Ectodermal cell (in vitro differentiated cells): Measurements from ENCODE around the gene EEPD1.

Experiments used
- H3K27ac ChIP-seq: 2 replicates; pipeline ENCODE4 v1.7.0; 2013; ENCODE audit warnings: mild to moderate bottlenecking, low read depth, low read length; ENCODE audit not compliant: insufficient read depth, poor library complexity, severe bottlenecking
- H3K27me3 ChIP-seq: 2 replicates; pipeline ENCODE4 v1.7.0; 2013; ENCODE audit warnings: mild to moderate bottlenecking, low read length; ENCODE audit not compliant: insufficient read depth, control insufficient read depth, poor library complexity, severe bottlenecking
- H3K36me3 ChIP-seq: one replicate; pipeline ENCODE4 v1.7.0; 2013; ENCODE audit warnings: low read length; ENCODE audit not compliant: control insufficient read depth, insufficient read depth
- H3K4me1 ChIP-seq: one replicate; pipeline ENCODE4 v1.7.0; 2013; ENCODE audit warnings: low read length; ENCODE audit not compliant: control insufficient read depth, insufficient read depth
- H3K4me3 ChIP-seq: 2 replicates; pipeline ENCODE4 v1.7.0; 2013; ENCODE audit warnings: low read depth, low read length, control low read depth; ENCODE audit not compliant: insufficient read depth
- H3K9me3 ChIP-seq: 2 replicates; pipeline ENCODE4 v1.7.0; 2013; ENCODE audit warnings: mild to moderate bottlenecking, low read length, moderate library complexity; ENCODE audit not compliant: control insufficient read depth
- WGBS, 2 experiments: methylation state at CpG; one replicate each; pipeline ENCODE4 v1.1.7; 2013; ENCODE audit warnings: missing lambda C conversion rate in 2 of 2; 5-methylcytosine and 5-hydroxymethylcytosine counted together

Gene EEPD1

GRCh38 chr7:36215457-36215765, 62.4 kb downstream of the EEPD1 start:
- H3K27ac ChIP-seq = no peak overlapping the region
- 54 to 63% methylated on average over 2 of the region's 2 CpGs for WGBS, 2 experiments
- no peaks in the 10 kb centered on the region for H3K9me3 ChIP-seq

GRCh38 chr7:36216063-36216684, 63.1 kb downstream of the EEPD1 start:
- H3K36me3 ChIP-seq = no peaks in the 10 kb centered on the region
- no peaks in the 10 kb centered on the region for H3K27me3 ChIP-seq
- no peaks in the 10 kb centered on the region for H3K9me3 ChIP-seq
- peaks cover 11% of the 10 kb centered on the region for H3K4me1 ChIP-seq
- WGBS, 2 experiments = 87 to 96% methylated on average over 2 to 3 of the region's 4 CpGs
- H3K27ac ChIP-seq = no peak overlapping the region
- no peak overlapping the region for H3K4me3 ChIP-seq

More at GRCh38 chr7:36215457-36215765, 62.4 kb downstream of the EEPD1 start:
- peaks cover 11% of the 10 kb centered on the region for H3K4me1 ChIP-seq
- no peak overlapping the region for H3K4me3 ChIP-seq
- H3K36me3 ChIP-seq = no peaks in the 10 kb centered on the region
- no peaks in the 10 kb centered on the region for H3K27me3 ChIP-seq

GRCh38 chr7:36217211-36217960, 64.3 kb downstream of the EEPD1 start:
- Histone ChIP-seq H3K9me3 (no peaks in the 10 kb centered on the region), H3K4me1 (peaks cover 11% of the 10 kb centered on the region), H3K36me3 (no peaks in the 10 kb centered on the region), H3K27ac (no peak overlapping the region), H3K4me3 (no peak overlapping the region), H3K27me3 (no peaks in the 10 kb centered on the region)
- 91 to 99% methylated on average over 4 of the region's 4 CpGs for WGBS, 2 experiments

- Histone ChIP-seq H3K4me1 (peaks cover 11% of the 10 kb centered on the region), H3K27me3 (no peaks in the 10 kb centered on the region), H3K27ac (no peak overlapping the region), H3K9me3 (no peaks in the 10 kb centered on the region), H3K36me3 (no peaks in the 10 kb centered on the region), H3K4me3 (no peak overlapping the region)
- 88 to 95% methylated on average over 5 of the region's 5 CpGs for WGBS, 2 experiments
Observed at GRCh38 chr7:36217961-36218284, 64.9 kb downstream of the EEPD1 start.

- H3K36me3 ChIP-seq = no peaks in the 10 kb centered on the region
- H3K27me3 ChIP-seq = no peaks in the 10 kb centered on the region
- peaks cover 11% of the 10 kb centered on the region for H3K4me1 ChIP-seq
- H3K27ac ChIP-seq = no peak overlapping the region
- H3K4me3 ChIP-seq = no peak overlapping the region
- H3K9me3 ChIP-seq = no peaks in the 10 kb centered on the region
- WGBS, 2 experiments = 80 to 97% methylated on average over 1 of the region's 1 CpG
Observed at GRCh38 chr7:36219429-36219828, 66.4 kb downstream of the EEPD1 start.

GRCh38 chr7:36223851-36224250, 70.8 kb downstream of the EEPD1 start:
- Histone ChIP-seq H3K9me3 (no peaks in the 10 kb centered on the region), H3K4me3 (no peak overlapping the region), H3K36me3 (no peaks in the 10 kb centered on the region), H3K4me1 (peaks cover 5% of the 10 kb centered on the region), H3K27ac (no peak overlapping the region), H3K27me3 (no peaks in the 10 kb centered on the region)

- WGBS, 2 experiments = 94 to 95% methylated on average over 16 of the region's 16 CpGs
- peaks cover 5% of the 10 kb centered on the region for H3K4me1 ChIP-seq
Observed at GRCh38 chr7:36224934-36225858, 72.1 kb downstream of the EEPD1 start.

GRCh38 chr7:36226151-36226550, 73.1 kb downstream of the EEPD1 start:
- Histone ChIP-seq H3K4me3 (no peak overlapping the region), H3K27me3 (no peaks in the 10 kb centered on the region), H3K27ac (no peak overlapping the region), H3K4me1 (peaks cover 5% of the 10 kb centered on the region), H3K9me3 (no peaks in the 10 kb centered on the region), H3K36me3 (no peaks in the 10 kb centered on the region)
- WGBS, 2 experiments = 84 to 89% methylated on average over 7 of the region's 7 CpGs

More at GRCh38 chr7:36224934-36225858, 72.1 kb downstream of the EEPD1 start:
- no peak overlapping the region for H3K27ac ChIP-seq
- no peak overlapping the region for H3K4me3 ChIP-seq
- H3K9me3 ChIP-seq = no peaks in the 10 kb centered on the region
- no peaks in the 10 kb centered on the region for H3K36me3 ChIP-seq
- H3K27me3 ChIP-seq = no peaks in the 10 kb centered on the region

- peaks cover 5% of the 10 kb centered on the region for H3K4me1 ChIP-seq
- H3K27ac ChIP-seq = no peak overlapping the region
- H3K36me3 ChIP-seq = no peaks in the 10 kb centered on the region
- H3K27me3 ChIP-seq = no peaks in the 10 kb centered on the region
- WGBS, 2 experiments = 79 to 82% methylated on average over 4 to 5 of the region's 5 CpGs
- H3K4me3 ChIP-seq = no peak overlapping the region
- H3K9me3 ChIP-seq = no peaks in the 10 kb centered on the region
Observed at GRCh38 chr7:36227223-36227622, 74.2 kb downstream of the EEPD1 start.

GRCh38 chr7:36228039-36228438, 75.0 kb downstream of the EEPD1 start:
- H3K27ac ChIP-seq = no peak overlapping the region
- 85 to 87% methylated on average over 4 of the region's 4 CpGs for WGBS, 2 experiments

More at GRCh38 chr7:36228039-36228438, 75.0 kb downstream of the EEPD1 start:
- Histone ChIP-seq H3K36me3 (no peaks in the 10 kb centered on the region), H3K27me3 (no peaks in the 10 kb centered on the region), H3K4me1 (peaks cover 5% of the 10 kb centered on the region), H3K9me3 (no peaks in the 10 kb centered on the region), H3K4me3 (no peak overlapping the region)
